ENCODE data around the gene H2BK1. TPM values are rescaled to one million over a fixed set of nuclear protein-coding genes. Genes with fewer than 3 reads are reported as not detected.
A peak's percentile ranks its signal among the peaks of the same experiment; 100 is the strongest.

The H2BK1 gene
- total RNA-seq, 2 experiments from 2014 or later, result not detected

DNA sequence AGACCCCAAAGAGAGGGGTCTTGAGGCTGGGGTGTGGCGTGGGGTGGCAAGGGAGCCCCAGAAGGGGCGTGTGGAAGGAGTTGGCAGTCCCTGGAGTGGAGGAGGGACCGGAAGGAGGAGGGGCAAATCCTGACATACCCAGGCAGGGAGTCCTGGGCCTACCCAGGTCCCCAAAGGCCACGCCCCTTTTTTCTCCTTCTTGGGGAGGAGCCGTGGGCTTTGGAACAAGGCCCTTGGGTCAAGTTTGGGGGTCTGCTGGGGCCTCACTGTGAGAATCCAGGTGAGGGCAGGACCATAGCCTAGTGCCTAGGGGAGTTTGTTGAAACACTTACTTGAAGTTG lies 39.4 kb upstream of the H2BK1 start:
- Mint-ChIP-seq H3K27me3 (ENCODE audit: low read depth) (peaks cover 59% of the 10 kb centered on the region), H3K27ac (no peak overlapping the region), H3K36me3 (ENCODE audit: low read depth) (no peaks in the 10 kb centered on the region), H3K4me1 (ENCODE audit: low read depth) (peaks cover 37% of the 10 kb centered on the region), H3K4me3 (no peak overlapping the region), H3K9me3 (no peaks in the 10 kb centered on the region)
- no peak for DNase-seq
- CTCF ChIA-PET, result no interaction called here
- intact Hi-C loops (cut with micrococcal nuclease), result no loop called here

DNA sequence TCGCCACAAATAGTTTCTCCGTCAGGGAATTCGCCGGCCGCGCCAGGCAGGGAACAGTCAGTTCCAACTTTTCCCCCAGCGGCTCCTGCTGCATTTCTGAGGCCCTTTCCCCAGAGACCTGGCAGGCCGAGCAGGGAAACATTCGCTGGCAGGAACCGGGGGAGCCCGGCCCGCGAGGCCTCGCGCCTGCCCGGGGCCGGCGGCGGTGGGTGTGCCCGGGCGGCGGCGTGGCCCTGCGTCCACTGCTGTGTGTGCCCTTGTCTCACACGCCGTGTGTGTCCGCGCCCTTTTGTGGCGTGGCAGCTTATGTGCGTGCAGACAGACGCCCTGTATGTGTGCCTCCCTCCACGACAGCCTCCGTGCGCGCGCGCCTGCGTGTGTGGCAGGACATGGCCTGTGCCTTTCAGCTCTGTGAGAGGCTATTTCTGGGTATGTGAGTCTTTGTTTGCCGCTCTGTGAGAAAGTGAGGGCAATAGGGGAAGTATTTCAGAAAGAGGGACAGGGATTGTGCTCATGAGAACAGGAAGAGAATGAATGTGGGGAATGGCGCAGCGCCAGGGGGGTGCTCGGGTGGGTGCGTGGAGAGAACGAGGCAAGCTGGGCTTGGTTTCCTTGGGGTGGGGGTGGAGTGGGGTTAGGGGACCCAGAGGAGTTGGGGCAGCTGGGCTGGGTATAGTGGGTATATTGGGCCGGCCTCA lies 38.9 kb upstream of the H2BK1 start:
- Mint-ChIP-seq H3K27me3 (ENCODE audit: low read depth) (peaks cover 59% of the 10 kb centered on the region), H3K4me1 (ENCODE audit: low read depth) (peaks cover 41% of the 10 kb centered on the region), H3K4me3 (peak overlapping the region; percentile 42), H3K27ac (no peak overlapping the region), H3K9me3 (no peaks in the 10 kb centered on the region), H3K36me3 (ENCODE audit: low read depth) (no peaks in the 10 kb centered on the region)
- intact Hi-C loops (cut with micrococcal nuclease), result no loop called here
- CTCF ChIA-PET, result no interaction called here
- peak; percentile 34 for DNase-seq

- Mint-ChIP-seq H3K27ac (no peak within 1 kb of the TSS), H3K27me3 (ENCODE audit: low read depth) (peaks cover 53% of the 10 kb centered on the region), H3K9me3 (no peaks in the 10 kb centered on the region), H3K4me3 (peak within 1 kb of the TSS; percentile 47), H3K36me3 (ENCODE audit: low read depth) (no peaks in the 10 kb centered on the region), H3K4me1 (ENCODE audit: low read depth) (peaks cover 48% of the 10 kb centered on the region)
- intact Hi-C loops (cut with micrococcal nuclease), result no loop called here
- DNase-seq, result no peak
- CTCF ChIA-PET, result interaction anchor here (0.7 to 6.2 kb wide), 4 partner anchors 26 to 200 kb away, joined by 3 to 97 read pairs (median 4); partner anchors contain the start of gene ABCF2
Measured at GRCh38 chr7:151248346-151249033, 38.2 kb upstream of the H2BK1 start, which contains the start of gene SMARCD3. SMARCD3 (minus strand) TSS chr7:151248694; CDS start chr7:151248562, 132 bp downstream.

DNA sequence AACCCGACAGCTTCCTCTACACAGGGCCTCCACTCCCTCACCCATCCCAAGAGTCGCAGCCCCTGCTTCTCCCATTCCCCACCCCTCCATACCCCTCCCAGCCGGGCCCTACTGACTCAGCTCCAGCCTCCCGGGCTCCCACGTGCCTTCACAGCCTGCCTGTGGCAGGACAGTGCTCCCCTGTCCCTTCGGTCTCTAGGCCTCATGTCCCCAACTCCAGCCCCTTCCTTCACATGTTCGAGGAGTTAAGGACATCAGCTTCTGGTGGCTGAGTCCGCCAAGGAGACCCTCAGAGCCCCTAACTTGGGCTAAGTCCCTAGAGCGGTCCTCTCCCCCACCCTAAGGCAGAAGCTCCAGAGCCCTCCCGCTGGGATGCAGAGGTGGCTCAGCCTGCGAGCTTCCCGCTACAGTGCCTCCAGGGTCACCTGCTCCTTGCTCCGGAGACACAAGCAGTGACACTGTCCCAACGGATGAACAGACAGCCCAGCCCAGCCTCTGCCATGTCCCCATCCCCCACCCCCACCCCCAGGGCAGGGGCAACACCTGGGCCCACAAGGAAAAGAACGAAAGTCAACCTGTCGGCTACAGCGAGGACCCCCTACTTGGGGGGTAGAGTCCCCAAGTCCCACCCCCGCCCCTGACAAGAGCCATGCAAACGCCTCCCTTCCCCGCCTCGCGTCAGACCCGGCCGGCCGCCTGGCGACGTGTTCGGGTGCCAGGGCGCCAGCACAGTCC lies 37.5 kb upstream of the H2BK1 start:
- intact Hi-C loops (cut with micrococcal nuclease), result no loop called here
- Mint-ChIP-seq H3K9me3 (no peaks in the 10 kb centered on the region), H3K4me3 (peak overlapping the region; percentile 38), H3K27ac (no peak overlapping the region), H3K4me1 (ENCODE audit: low read depth) (peaks cover 55% of the 10 kb centered on the region), H3K36me3 (ENCODE audit: low read depth) (no peaks in the 10 kb centered on the region), H3K27me3 (ENCODE audit: low read depth) (peaks cover 50% of the 10 kb centered on the region)
- CTCF ChIA-PET, result interaction anchor here (0.5 to 6.2 kb wide), 8 partner anchors 9 to 200 kb away, joined by 3 to 97 read pairs (median 4); partner anchors contain the start of gene ABCF2
- no peak for DNase-seq

DNA sequence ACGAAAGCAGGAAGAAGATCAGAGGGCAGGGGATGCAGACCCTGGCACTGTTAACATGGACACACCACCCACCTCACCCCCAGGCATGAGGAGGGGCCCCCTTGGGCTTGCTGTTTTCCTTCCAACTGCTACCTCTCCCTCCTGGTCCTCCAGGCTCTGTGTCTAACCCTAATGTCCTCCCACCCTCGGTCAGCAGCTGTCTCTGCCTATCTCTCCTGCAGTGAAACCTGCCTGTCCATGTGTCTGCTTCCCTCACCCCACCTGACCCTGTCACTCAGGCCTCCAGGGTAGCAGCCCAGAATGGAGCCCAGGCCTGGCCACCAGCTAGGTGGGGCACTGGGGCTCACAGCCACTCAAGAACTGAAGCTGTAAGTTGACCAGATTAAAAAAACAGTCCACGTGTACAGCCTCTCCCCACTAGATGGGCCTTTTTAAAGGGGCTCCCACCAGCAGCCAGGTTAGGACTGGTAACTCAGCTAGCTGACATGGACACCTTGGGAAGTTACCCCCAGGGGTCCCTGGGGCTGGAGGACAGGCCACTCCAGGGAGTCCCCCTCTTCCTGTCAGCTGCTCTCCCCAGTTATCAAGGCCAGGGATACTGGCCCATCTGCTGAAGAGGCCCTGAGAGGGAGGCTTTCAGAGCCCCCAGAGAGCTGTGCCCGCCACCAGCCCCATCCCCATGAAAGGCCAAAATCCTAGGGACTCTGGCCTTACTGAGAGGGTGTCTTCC lies 36.7 kb upstream of the H2BK1 start:
- Mint-ChIP-seq H3K4me3 (no peak overlapping the region), H3K4me1 (ENCODE audit: low read depth) (peaks cover 53% of the 10 kb centered on the region), H3K36me3 (ENCODE audit: low read depth) (no peaks in the 10 kb centered on the region), H3K9me3 (no peaks in the 10 kb centered on the region), H3K27me3 (ENCODE audit: low read depth) (peaks cover 44% of the 10 kb centered on the region), H3K27ac (no peak overlapping the region)
- CTCF ChIA-PET, result interaction anchor here (0.5 to 6.2 kb wide), 8 partner anchors 10 to 201 kb away, joined by 3 to 97 read pairs (median 4); partner anchors contain the start of gene ABCF2
- intact Hi-C loops (cut with micrococcal nuclease), result no loop called here
- no peak for DNase-seq

DNA sequence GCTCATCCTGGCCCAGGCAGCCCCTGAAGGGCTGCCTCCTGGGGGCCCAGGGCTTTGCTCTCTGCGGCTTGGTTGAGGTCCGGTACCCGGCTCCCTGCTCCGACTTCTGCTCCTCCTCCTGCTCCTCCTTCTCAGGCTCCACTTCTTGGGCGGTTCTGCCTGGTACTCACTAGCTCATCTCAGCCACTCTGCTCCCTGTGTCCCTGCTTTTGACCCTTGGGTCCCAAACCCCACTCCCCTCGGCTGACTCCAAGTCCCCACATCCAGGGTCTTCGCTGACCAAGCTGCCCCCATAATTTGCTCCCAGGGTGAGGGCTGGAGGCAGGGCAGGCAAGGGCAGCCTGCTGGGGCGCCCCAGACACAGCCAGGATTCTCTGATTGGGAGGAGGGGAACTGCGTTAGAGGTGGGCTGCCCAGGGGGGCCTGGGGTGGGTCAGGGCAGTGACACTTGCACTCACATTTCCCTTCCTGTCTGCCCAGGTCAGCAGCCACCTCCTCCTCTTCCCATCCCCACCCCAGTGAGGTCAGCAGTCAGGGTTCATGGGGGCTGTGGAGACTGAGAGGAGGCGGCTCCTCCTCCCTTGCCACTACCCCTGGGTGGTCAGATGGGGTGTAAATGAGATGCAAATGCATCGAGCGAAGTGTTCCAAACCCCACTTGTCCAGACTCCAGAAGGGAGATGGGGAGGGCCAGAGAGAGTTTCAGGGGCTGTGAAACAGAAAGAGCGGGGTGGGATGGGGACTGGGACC lies 36.0 kb upstream of the H2BK1 start:
- H3K36me3 Mint-ChIP-seq (ENCODE audit: low read depth), result no peaks in the 10 kb centered on the region
- CTCF ChIA-PET, result interaction anchor here (0.8 to 6.2 kb wide), 12 partner anchors 10 to 202 kb away, joined by 3 to 97 read pairs (median 4); partner anchors contain the start of genes ABCF2 and CHPF2
- intact Hi-C loops (cut with micrococcal nuclease), result no loop called here
- H3K4me1 Mint-ChIP-seq (ENCODE audit: low read depth), result peaks cover 51% of the 10 kb centered on the region
- peaks cover 42% of the 10 kb centered on the region for H3K27me3 Mint-ChIP-seq (ENCODE audit: low read depth)
- no peak for DNase-seq
- H3K27ac Mint-ChIP-seq, result no peak overlapping the region
- H3K4me3 Mint-ChIP-seq, result no peak overlapping the region
- no peaks in the 10 kb centered on the region for H3K9me3 Mint-ChIP-seq

DNA sequence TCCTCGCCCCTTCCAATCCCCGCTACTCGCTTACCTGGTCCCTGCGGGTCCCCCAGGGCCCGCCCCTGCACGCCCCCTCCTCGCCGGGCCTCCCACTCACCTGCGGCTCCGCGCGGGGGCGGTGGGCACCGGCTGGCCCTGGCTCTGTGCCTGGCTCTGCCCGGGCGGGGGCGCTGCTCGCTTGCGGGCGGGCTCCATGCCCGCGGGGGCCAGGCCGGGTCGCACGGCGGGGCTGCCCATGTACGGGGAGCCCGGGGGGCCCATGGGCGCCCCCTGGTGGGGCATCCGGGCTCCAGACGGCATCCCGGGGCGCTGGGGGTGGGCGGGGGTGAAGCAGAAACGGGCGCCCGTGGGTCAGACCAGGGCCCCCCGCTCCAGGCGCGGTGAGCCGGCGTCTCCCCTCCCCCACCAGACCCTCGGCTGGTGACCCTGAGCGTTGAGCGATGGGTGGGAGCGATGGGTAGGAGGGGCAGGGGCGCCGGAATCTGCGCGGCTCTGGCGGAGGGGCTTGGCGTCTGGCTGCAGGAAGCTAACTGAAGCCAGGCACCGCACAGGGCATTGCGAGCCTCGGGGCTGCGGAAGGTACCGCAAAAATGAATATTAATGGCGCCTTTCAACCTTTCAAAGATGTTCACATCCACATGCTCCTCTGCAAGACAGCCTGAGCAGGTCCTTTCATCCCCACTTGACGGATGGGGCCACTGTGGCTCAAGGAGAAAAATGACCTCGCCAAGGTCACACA lies 35.2 kb upstream of the H2BK1 start:
- peaks cover 46% of the 10 kb centered on the region for H3K4me1 Mint-ChIP-seq (ENCODE audit: low read depth)
- intact Hi-C loops (cut with micrococcal nuclease), result loop anchor here (1.0 to 2.0 kb wide), 2 partner anchors 31 to 58 kb away; no protein-coding TSS in a partner anchor
- H3K27ac Mint-ChIP-seq, result no peak overlapping the region
- H3K27me3 Mint-ChIP-seq (ENCODE audit: low read depth), result peaks cover 35% of the 10 kb centered on the region
- CTCF ChIA-PET, result interaction anchor here (0.8 to 6.2 kb wide), 13 partner anchors 10 to 123 kb away, joined by 3 to 97 read pairs (median 4); partner anchors contain the start of genes ABCF2 and CHPF2
- H3K4me3 Mint-ChIP-seq, result peak overlapping the region; percentile 13
- no peaks in the 10 kb centered on the region for H3K9me3 Mint-ChIP-seq
- no peaks in the 10 kb centered on the region for H3K36me3 Mint-ChIP-seq (ENCODE audit: low read depth)
- peak; percentile 55 for DNase-seq

- intact Hi-C loops (cut with micrococcal nuclease), result loop anchor here (1.0 to 2.0 kb wide), 8 partner anchors 18 to 925 kb away; partner anchors contain the start of gene ABCF2
- Mint-ChIP-seq H3K27ac (no peak overlapping the region), H3K27me3 (ENCODE audit: low read depth) (peaks cover 29% of the 10 kb centered on the region), H3K4me3 (peak overlapping the region; percentile 13), H3K36me3 (ENCODE audit: low read depth) (peaks cover 2% of the 10 kb centered on the region), H3K9me3 (no peaks in the 10 kb centered on the region), H3K4me1 (ENCODE audit: low read depth) (peaks cover 45% of the 10 kb centered on the region)
- CTCF ChIA-PET, result interaction anchor here (0.7 to 6.2 kb wide), 28 partner anchors 8 to 204 kb away, joined by 3 to 97 read pairs (median 5); partner anchors contain the start of genes ABCF2 and CHPF2
- no peak for DNase-seq
Measured at GRCh38 chr7:151244841-151245346, 34.6 kb upstream of the H2BK1 start.

DNA sequence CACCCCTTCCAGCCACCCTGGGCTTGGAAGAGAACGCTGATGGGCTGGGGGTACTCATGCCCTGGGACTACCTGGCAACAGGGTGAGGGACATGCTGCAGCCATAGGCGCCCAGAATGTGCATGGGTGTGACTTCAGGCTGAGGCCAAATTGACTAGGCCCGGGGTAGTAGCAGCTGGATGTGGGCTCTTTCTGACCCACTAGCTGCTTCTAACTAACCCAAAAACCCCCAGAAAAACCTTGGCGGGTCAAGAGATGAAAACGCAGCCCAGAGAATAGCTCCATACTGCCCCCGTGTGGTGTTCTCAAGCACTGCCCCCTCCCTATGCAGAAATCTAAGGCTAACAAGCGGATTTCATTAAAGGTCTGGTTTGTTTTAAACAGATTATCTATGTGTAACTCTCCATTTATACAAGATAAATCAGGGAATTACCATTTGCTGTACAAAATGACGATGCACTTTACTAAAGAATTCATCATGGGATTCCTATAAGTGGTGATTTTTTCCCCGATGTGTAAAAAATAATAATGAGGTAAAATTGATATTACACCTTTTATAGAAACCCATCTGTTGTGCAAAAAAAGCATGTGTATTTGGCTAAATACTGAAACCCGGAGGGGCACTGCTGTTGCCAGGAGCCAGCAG lies 34.0 kb upstream of the H2BK1 start:
- H3K27ac Mint-ChIP-seq, result no peak overlapping the region
- H3K27me3 Mint-ChIP-seq (ENCODE audit: low read depth), result peaks cover 26% of the 10 kb centered on the region
- intact Hi-C loops (cut with micrococcal nuclease), result loop anchor here (1.0 to 2.0 kb wide), 7 partner anchors 17 to 924 kb away; partner anchors contain the start of gene ABCF2
- H3K4me3 Mint-ChIP-seq, result peak overlapping the region; percentile 46
- H3K36me3 Mint-ChIP-seq (ENCODE audit: low read depth), result peaks cover 2% of the 10 kb centered on the region
- peak; percentile 81 for DNase-seq
- no peaks in the 10 kb centered on the region for H3K9me3 Mint-ChIP-seq
- CTCF ChIA-PET, result interaction anchor here (0.6 to 6.2 kb wide), 38 partner anchors 8 to 234 kb away, joined by 3 to 97 read pairs (median 5); partner anchors contain the start of genes ABCF2 and CHPF2
- H3K4me1 Mint-ChIP-seq (ENCODE audit: low read depth), result peaks cover 41% of the 10 kb centered on the region

Measured in activated naive CD4-positive, alpha-beta T cell treated with anti-CD3 and anti-CD28 coated beads for 36 hours (primary cell).